Liver (tissue), 3 donors: ENCODE results near the gene RUNDC3A.

Experiments used
- ATF3 ChIP-seq: IDR thresholded peaks from 2 replicates; pipeline ENCODE4 v1.6.1; 2016; ENCODE audit warnings: antibody characterized with exemption
- CTCF ChIP-seq: fragments of 150-350 bp; IDR thresholded peaks from 2 replicates; pipeline ENCODE4 v1.5.1; 2017; ENCODE audit warnings: improper control_type of control experiment, low read depth, low read length; ENCODE audit not compliant: missing input control
- EGR1 ChIP-seq, 2 donors: IDR thresholded peaks; 2 replicates each; pipeline ENCODE4 v1.6.1; 2016 to 2018; ENCODE audit warnings: antibody characterized with exemption in 2 of 2, low read depth in 2 of 2
- GABPA ChIP-seq, 2 donors: IDR thresholded peaks in 1 of 2; conservative IDR thresholded peaks in 1 of 2; 2 replicates each; pipeline ENCODE4 v1.6.1; 2016; ENCODE audit warnings: antibody characterized with exemption in 2 of 2, mild to moderate bottlenecking in 1 of 2, moderate library complexity in 1 of 2
- HNF4G ChIP-seq: IDR thresholded peaks from 2 replicates; pipeline ENCODE4 v1.6.1; 2016; ENCODE audit warnings: antibody characterized with exemption
- JUND ChIP-seq, 2 donors: IDR thresholded peaks; 2 replicates each; pipeline ENCODE4 v1.6.1; 2016; ENCODE audit warnings: antibody characterized with exemption in 2 of 2
- RAD21 ChIP-seq, 2 donors: IDR thresholded peaks; 2 replicates each; pipeline ENCODE4 v1.6.1; 2016; ENCODE audit warnings: antibody characterized with exemption in 2 of 2, mild to moderate bottlenecking in 2 of 2
- RXRA ChIP-seq, 2 donors: IDR thresholded peaks; 2 replicates each; pipeline ENCODE4 v1.6.1; 2017 to 2018; ENCODE audit warnings: antibody characterized with exemption in 2 of 2, mild to moderate bottlenecking in 1 of 2
- SP1 ChIP-seq: IDR thresholded peaks from 2 replicates; pipeline ENCODE4 v1.6.1; 2018; ENCODE audit warnings: antibody characterized with exemption, mild to moderate bottlenecking
- TAF1 ChIP-seq: conservative IDR thresholded peaks from 2 replicates; pipeline ENCODE4 v1.6.1; 2016; ENCODE audit warnings: antibody characterized with exemption, mild to moderate bottlenecking
- donor health status: healthy.
- donor health status: healthy.

DNA sequence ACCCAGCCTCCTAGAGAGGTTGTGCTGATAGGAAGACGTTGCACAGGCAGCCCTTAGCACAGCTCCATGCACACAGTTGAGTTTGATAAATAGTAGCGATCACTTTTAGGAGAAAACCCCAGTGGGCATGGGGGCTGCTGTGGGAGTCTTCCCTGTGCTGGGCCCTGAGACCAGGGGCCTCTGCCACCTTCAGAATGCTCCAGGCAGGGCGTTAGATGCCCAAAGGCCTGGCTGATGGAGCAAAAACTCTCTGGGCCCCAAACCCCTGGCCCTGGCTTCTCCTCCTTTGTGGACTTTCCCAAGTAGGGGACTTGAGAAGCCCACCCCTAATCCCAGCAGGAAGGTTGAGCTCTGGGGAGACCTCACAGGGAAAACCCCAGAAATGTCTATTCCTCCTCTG lies 26.1 kb upstream of the RUNDC3A start:
- TF ChIP-seq EGR1 (IDR thresholded peaks at IDR 0.05; ENCODE audit: low read depth in 2 of 2), result no peak
- no peak for TF ChIP-seq RAD21 (IDR thresholded peaks at IDR 0.05)
- TF ChIP-seq CTCF, result no peak
- TF ChIP-seq RXRA (IDR thresholded peaks at IDR 0.05), result no peak
- TF ChIP-seq TAF1, result no peak
- no peak for TF ChIP-seq HNF4G
- no peak for TF ChIP-seq JUND (IDR thresholded peaks at IDR 0.05)
- no peak for TF ChIP-seq SP1
- no peak for TF ChIP-seq ATF3
- no peak for TF ChIP-seq GABPA (IDR thresholded peaks at IDR 0.05 in 1 of 2, conservative IDR thresholded peaks at IDR 0.05 in 1 of 2)
